Hippocampal formation (tissue), 2 donors: ENCODE results near the gene ABLIM2.

ENCODE experiments used
- DNase-seq, 2 donors: peaks; one replicate each; lab custom pipeline; 2025; lab: John Stamatoyannopoulos, UW

ABLIM2 gene

DNA sequence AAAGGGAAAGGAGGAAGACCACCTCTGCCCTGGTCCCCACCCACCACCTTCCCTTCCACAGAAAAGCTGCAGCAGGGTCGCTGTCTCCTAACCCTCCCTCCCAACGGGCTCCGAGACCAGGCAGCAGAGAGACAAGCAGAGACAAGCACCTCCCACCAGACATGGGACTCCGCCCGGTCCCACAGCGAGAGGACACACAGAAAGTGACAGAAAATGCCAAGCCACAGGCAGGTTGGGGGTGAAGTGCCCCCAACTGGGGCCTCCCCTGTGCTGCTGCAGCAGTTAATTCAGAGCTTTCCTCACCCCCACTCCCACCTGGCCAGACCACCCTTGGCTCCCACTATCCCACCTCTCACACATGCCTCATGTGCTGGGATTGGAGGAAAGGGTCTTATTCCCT lies 154.5 kb downstream of the ABLIM2 start:
- no peak for DNase-seq

GRCh38 chr4:8002525-8003309 lies 155.9 kb downstream of the ABLIM2 start:
- no peak for DNase-seq

DNA sequence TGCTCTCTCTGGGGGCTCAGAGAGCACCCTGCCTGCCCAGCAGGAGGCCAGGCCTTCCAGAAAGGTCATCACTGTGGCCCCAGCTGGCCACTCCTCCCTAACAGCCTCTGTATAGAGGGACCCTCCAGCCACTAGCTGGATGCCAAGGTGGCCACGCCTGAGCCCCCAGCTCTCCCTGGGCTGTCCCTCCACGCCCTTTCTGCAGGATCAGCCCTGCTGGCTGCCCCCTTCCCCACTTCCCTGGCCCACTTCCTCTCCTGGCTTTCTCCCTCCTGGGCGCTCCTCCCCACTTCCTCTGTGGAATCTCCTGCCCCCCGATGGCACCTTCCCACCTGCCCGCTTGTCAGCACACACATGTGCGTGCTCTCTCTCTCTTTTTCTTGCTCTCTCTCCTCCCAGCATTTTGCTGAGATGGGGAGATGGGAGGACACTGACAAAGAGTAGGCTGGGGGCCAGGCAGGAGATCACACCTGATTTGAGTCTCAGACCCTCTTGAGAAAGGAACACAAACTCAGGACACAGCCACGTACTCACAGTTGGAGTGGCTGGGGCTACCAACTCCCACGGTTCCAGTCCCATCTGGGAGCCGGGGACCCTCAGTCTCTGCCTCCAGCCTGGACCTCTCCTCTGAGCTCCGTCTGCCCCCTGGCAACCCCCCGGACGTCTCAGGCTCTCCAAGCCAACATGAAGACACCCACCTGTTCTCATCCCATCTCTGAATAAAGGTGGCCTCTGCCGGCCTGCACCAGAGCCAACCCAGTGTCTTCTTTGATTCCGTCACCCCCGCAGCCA lies 156.9 kb downstream of the ABLIM2 start:
- DNase-seq: no peak

GRCh38 chr4:8000721-8001491 lies 157.7 kb downstream of the ABLIM2 start:
- DNase-seq: no peak

DNA sequence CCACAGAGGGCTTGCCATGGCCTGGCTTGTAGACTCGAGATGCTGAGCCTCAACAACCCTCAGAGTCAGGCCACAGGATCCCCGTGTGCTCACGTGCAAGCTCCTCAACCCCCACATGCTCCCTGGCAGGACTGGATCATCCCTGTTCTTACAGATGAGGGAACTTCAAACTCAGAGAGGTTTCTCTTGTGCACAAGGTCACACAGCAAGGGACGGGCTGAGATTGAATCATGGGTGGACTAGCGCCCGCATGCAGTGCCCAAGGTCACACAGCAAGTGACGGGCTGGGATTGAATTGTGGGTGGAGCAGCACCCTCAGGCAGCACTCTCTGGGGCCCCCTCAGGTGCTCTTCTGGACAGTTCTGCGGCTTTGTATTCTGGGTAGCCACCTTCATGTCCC lies 158.4 kb downstream of the ABLIM2 start:
- no peak for DNase-seq

GRCh38 chr4:7999695-8000094 lies 158.9 kb downstream of the ABLIM2 start:
- no peak for DNase-seq

DNA sequence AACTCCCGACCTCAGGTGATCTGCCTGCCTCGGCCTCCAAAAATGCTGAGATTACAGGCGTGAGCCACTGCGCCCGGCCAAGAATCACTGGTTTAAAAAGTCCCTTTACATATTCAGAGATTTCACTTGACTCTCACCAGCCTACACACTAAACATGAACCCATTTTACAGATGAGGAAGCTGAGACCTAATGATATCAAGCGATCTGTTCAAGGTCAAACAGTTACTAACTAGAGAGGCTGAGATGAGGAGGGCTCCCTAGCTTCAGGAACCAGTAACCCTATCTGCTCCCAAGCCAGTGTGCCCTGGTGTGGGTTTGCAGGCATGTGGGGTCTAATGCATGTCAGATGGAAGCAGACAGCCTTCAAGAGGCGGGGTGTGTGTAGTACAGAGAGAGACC lies 159.3 kb downstream of the ABLIM2 start:
- DNase-seq: no peak

GRCh38 chr4:7998447-7998846 lies 160.2 kb downstream of the ABLIM2 start:
- no peak for DNase-seq

GRCh38 chr4:7995866-7996265 lies 162.7 kb downstream of the ABLIM2 start:
- no peak for DNase-seq

- no peak for DNase-seq
Measured at GRCh38 chr4:7995135-7995534, 163.5 kb downstream of the ABLIM2 start.

GRCh38 chr4:7993671-7994070 lies 164.9 kb downstream of the ABLIM2 start:
- DNase-seq: no peak

- no peak for DNase-seq
Measured at GRCh38 chr4:7992846-7993245, 165.8 kb downstream of the ABLIM2 start.

DNA sequence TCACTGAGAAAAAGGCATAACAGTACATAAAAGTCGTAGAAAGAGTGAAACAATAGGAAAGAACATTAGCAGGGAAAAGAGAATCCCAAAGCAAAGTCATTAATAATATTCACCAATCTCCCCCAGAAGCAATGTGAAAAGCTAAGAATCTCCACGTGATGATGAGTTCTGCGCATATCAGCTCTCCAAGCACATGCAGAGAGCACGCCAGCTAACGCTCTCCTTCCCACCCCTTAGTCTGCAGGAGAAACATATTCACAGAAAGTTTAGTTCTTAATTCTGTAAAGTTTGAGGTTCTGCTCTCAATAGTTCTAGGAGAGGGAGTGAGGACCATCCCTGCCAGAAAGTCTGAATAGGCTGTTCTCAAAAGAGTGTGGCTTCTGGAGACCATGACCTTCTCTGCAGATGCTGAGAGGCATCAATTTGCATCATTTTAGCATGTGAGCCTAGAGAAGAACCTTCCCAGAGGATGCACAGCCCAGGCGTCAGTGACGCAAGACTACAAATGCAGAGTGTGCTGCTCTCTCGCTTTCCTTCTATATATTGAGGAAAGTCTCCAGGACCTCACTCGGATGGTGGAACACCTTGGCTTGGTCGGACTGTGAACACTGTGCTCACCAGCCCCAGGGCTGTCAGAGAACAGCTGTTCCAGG lies 167.7 kb downstream of the ABLIM2 start:
- no peak for DNase-seq

DNA sequence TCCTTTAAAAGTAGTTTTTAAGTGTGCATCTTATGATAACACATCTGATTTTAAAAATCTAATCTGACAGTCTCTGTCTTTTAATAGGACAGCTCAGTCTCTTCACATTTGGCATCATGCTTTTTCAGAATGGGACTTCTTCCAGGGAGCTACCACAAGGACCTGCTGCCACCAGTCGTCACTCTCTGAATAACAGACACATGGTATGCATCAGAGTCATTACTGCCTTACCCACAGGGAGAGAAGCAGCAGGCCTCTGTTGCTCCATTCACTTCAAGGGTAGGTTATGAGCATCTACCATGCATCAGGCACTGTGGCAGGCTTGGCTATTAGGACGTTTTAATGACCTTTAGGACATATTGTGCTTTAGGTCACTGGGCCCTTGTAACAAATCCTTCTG lies 169.0 kb downstream of the ABLIM2 start:
- no peak for DNase-seq

DNA sequence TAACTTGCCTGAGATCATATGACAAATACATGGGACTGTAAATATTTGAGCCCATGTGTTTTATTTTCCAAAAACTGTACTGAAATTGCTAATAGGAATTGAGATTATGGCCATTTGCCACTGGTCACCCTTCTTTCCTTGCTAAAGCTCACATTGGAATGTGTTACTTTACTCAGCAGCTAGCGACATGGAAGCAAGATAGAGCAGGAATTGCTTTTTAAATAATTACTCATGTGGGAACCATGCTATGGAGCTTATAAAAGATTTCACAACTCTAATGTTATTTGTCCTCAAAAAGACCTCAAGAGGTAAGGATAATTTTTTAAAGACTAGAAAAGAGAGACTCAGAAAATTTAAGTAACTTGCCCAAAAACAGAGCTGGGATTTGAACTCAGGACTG lies 170.2 kb downstream of the ABLIM2 start:
- no peak for DNase-seq

DNA sequence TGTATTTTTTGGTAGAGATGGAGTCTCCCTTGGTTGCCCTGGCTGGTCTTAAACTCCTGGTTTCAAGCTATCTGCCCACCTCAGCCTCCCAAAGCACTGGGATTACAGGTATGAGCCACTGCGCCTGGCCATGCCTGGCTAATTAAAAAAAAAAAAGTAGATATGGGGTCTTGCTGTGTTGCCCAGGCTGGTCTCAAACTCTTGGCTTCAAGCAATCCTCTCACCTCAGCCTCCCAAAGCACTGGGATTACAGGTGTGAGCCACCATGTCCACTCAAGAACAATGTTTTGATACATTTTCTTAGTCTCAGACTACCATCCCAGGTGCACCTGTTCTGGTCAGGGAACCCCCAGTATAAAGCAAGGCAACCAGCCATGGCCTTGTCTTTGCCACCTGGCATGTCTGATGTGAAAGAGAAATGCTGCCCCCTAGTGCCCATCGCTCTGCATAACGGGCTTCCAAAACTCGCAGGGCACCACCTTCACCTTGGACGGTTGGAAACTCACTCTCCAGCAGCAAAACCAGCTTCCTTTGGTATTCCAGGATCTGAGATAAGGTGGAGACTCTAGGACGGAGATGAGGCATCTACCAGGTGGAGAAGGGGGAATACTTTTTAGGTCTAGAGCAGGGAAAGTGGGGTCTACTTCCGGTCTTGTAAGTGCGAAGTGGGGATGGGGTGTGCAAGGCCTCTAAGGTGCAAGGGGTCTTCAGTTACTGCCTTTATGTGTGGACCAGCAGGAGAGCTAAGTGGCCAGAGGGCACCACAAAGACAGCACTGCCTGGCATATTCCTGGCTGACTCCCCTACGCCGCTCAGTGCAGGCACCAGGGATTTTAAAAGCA lies 171.2 kb downstream of the ABLIM2 start:
- DNase-seq: peak; percentile 40 to 57

- no peak for DNase-seq
Measured at GRCh38 chr4:7985891-7986441, 172.6 kb downstream of the ABLIM2 start.

- DNase-seq: no peak
Measured at GRCh38 chr4:7985072-7985471, 173.5 kb downstream of the ABLIM2 start.

- no peak for DNase-seq
Measured at GRCh38 chr4:7984286-7984925, 174.2 kb downstream of the ABLIM2 start.

DNA sequence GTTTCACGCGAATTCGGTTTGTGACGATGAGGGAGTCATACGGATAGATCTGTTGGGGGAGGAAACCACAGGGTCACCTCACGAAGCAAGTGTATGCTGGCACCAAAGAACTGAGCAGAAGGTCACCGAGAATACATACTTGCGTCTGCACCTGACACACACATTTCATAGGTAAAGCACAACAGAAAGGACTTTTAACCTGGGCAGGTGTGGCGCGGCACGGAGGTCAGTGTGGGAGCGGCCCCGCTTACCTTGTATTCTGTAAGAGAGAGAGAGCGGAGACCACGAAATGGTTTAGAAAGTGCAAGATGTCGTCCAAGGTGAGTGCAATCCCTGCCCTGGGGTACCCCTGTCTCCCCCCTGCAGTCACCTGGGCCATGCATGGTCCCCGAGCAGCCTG lies 175.3 kb downstream of the ABLIM2 start:
- no peak for DNase-seq
